HCT116 (cell line): ENCODE results near the gene TMC1. TPM values are rescaled to one million over a fixed set of nuclear protein-coding genes. Genes with fewer than 3 reads are reported as not detected.

ENCODE experiments used
- ATAC-seq: fragments of 200-7000 bp; cut with Tn5 transposase; 2 replicates; pipeline ENCODE4 v1.9.1; 2020; ENCODE audit warnings: mild to moderate bottlenecking, moderate library complexity
- BruUV-seq: library from RNA; stranded (reverse); fragments of 400-500 nt; replicated peaks from 2 replicates; lab custom pipeline; 2021; lab: Mats Ljungman, UMichigan
- CTCF ChIA-PET: fragments of 300-600 bp; sonication (Branson Sonifier 250); formaldehyde crosslinking; loops from one replicate; lab custom pipeline; 2021; ENCODE audit warnings: antibody characterized with exemption; lab: Charles Lee
- POLR2A ChIA-PET: fragments of 300-600, 350-600 bp; sonication (Branson Sonifier 250); formaldehyde crosslinking; loops from one replicate; lab custom pipeline; 2021; ENCODE audit warnings: antibody characterized with exemption; lab: Charles Lee
- RAD21 ChIA-PET, 2 experiments: fragments of 300-600 bp; sonication (Branson Sonifier 250); formaldehyde crosslinking; loops; one replicate each; lab custom pipeline; 2023; ENCODE audit warnings: low total read pairs in 2 of 2; ENCODE audit not compliant: uncharacterized antibody in 2 of 2, unreplicated experiment in 2 of 2, low non-redundant PET in 1 of 2; lab: Charles Lee
- DNase-seq: peaks from one replicate; pipeline ENCODE4 v3.0.0-alpha.2; 2010; ENCODE audit warnings: low read depth, low spot score
- H2AFZ ChIP-seq: fragments of 200-600 bp; shearing (Covaris generic), sonication (generic); 2 replicates; pipeline ENCODE4 v1.6.1; 2017; ENCODE audit warnings: low read depth, mixed run types, mixed read lengths, antibody characterized with exemption, low read length; ENCODE audit not compliant: poor library complexity, severe bottlenecking
- H3K27ac ChIP-seq: 2 replicates; pipeline ENCODE4 v1.5.1; 2012; ENCODE audit warnings: low read depth, low read length
- H3K27me3 ChIP-seq: fragments of 200-600 bp; sonication (generic); 2 replicates; pipeline ENCODE4 v1.6.1; 2016; ENCODE audit warnings: mixed run types, low read length, mixed read lengths; ENCODE audit not compliant: insufficient read depth
- H3K36me3 ChIP-seq, 2 experiments: fragments of 200-500 bp in 1 of 2; fragments of 200-600 bp in 1 of 2; sonication (Bioruptor generic) in 1 of 2; sonication (generic) in 1 of 2; 2 replicates each; pipeline versions ENCODE4 v1.5.1 to v1.6.1; 2014 to 2016; ENCODE audit warnings: low read length in 2 of 2, inconsistent platforms in 1 of 2, mixed read lengths in 1 of 2, mixed run types in 1 of 2; ENCODE audit not compliant: insufficient read depth in 2 of 2, control insufficient read depth in 1 of 2
- H3K4me1 ChIP-seq, 2 experiments: fragments of 200-600 bp in 1 of 2; sonication (generic) in 1 of 2; 2 replicates each; pipeline versions ENCODE4 v1.5.1 to v1.6.1; 2012 to 2017; ENCODE audit warnings: low read length in 2 of 2, inconsistent platforms in 1 of 2, mild to moderate bottlenecking in 1 of 2, mixed read lengths in 1 of 2, mixed run types in 1 of 2, moderate library complexity in 1 of 2; ENCODE audit not compliant: insufficient read depth in 2 of 2, control insufficient read depth in 1 of 2
- H3K4me2 ChIP-seq: fragments of 200-600 bp; sonication (generic); 2 replicates; pipeline ENCODE4 v1.6.1; 2017; ENCODE audit warnings: mixed run types, low read length, mixed read lengths
- H3K4me3 ChIP-seq, 2 experiments: fragments of 200-600 bp in 1 of 2; sonication (generic) in 1 of 2; replicated peaks in 1 of 2; 2 replicates each; pipeline ENCODE4 v1.5.1; 2011 to 2016; ENCODE audit warnings: low read length in 2 of 2, control low read depth in 1 of 2, low read depth in 1 of 2, mild to moderate bottlenecking in 1 of 2, mixed read lengths in 1 of 2, mixed run types in 1 of 2
- H3K79me2 ChIP-seq: fragments of 200-600 bp; sonication (generic); 2 replicates; pipeline ENCODE4 v1.6.1; 2017; ENCODE audit warnings: mild to moderate bottlenecking, mixed run types, low read length, moderate library complexity, mixed read lengths; ENCODE audit not compliant: insufficient read depth
- H3K9ac ChIP-seq: fragments of 200-600 bp; sonication (generic); 2 replicates; pipeline ENCODE4 v1.6.1; 2016; ENCODE audit warnings: low read length, mixed read lengths
- H3K9me2 ChIP-seq: fragments of 200-600 bp; sonication (generic), shearing (Covaris generic); 2 replicates; pipeline ENCODE4 v1.6.1; 2017; ENCODE audit warnings: mixed run types, mild to moderate bottlenecking, moderate library complexity; ENCODE audit not compliant: insufficient read depth
- H3K9me3 ChIP-seq, 2 experiments: fragments of 200-500 bp in 1 of 2; fragments of 200-600 bp in 1 of 2; sonication (Bioruptor generic) in 1 of 2; sonication (generic) in 1 of 2; 2 replicates each; pipeline ENCODE4 v1.6.1; 2014 to 2017; ENCODE audit warnings: low read length in 2 of 2, mixed read lengths in 2 of 2, inconsistent platforms in 1 of 2, low read depth in 1 of 2, mild to moderate bottlenecking in 1 of 2, mixed run types in 1 of 2, moderate library complexity in 1 of 2; ENCODE audit not compliant: control insufficient read depth in 1 of 2, insufficient read depth in 1 of 2
- H4K20me1 ChIP-seq: fragments of 200-600 bp; sonication (generic), shearing (Covaris generic); 2 replicates; pipeline ENCODE4 v1.6.1; 2017; ENCODE audit warnings: mixed run types, mild to moderate bottlenecking, moderate library complexity; ENCODE audit not compliant: insufficient read depth
- CBX3 ChIP-seq: IDR thresholded peaks from 2 replicates; pipeline ENCODE4 v1.6.1; 2012; ENCODE audit warnings: low read depth
- EGR1 ChIP-seq: IDR thresholded peaks from 2 replicates; pipeline ENCODE4 v1.6.1; 2012; ENCODE audit warnings: low read depth
- ELF1 ChIP-seq: IDR thresholded peaks from 2 replicates; pipeline ENCODE4 v1.6.1; 2012; ENCODE audit warnings: low read depth, borderline replicate concordance
- EZH2 ChIP-seq: fragments of 200-600 bp; sonication (generic); IDR thresholded peaks from 2 replicates; pipeline ENCODE4 v1.6.1; 2017; ENCODE audit warnings: antibody characterized with exemption, mixed run types
- FOSL1 ChIP-seq: IDR thresholded peaks from 2 replicates; pipeline ENCODE4 v1.6.1; 2012; ENCODE audit warnings: low read depth
- POLR2AphosphoS5 ChIP-seq: IDR thresholded peaks from 2 replicates; pipeline ENCODE4 v1.6.1; 2011; ENCODE audit warnings: mild to moderate bottlenecking, low read depth, low read length, moderate library complexity
- RAD21 ChIP-seq: IDR thresholded peaks from 2 replicates; pipeline ENCODE4 v1.6.1; 2012; ENCODE audit warnings: low read depth, mild to moderate bottlenecking
- SIN3A ChIP-seq: IDR thresholded peaks from 2 replicates; pipeline ENCODE4 v1.6.1; 2012; ENCODE audit warnings: low read depth
- SP1 ChIP-seq: IDR thresholded peaks from 2 replicates; pipeline ENCODE4 v1.6.1; 2012; ENCODE audit warnings: low read depth
- SRF ChIP-seq: IDR thresholded peaks from 2 replicates; pipeline ENCODE4 v1.6.1; 2012; ENCODE audit warnings: low read depth
- TCF7L2 ChIP-seq: IDR thresholded peaks from 2 replicates; pipeline ENCODE4 v1.7.0; 2011; ENCODE audit warnings: borderline replicate concordance, inconsistent platforms; ENCODE audit not compliant: insufficient read depth, insufficient read length; ENCODE audit errors: extremely low read depth
- YY1 ChIP-seq: IDR thresholded peaks from 2 replicates; pipeline ENCODE4 v1.6.1; 2011; ENCODE audit warnings: low read length, low read depth, moderate library complexity, mild to moderate bottlenecking; ENCODE audit not compliant: insufficient replicate concordance; ENCODE audit errors: extremely low read depth
- ZNF274 ChIP-seq: fragments of 200-500 bp; sonication (Bioruptor generic); IDR thresholded peaks from 2 replicates; pipeline ENCODE4 v1.6.1; 2014; ENCODE audit warnings: mild to moderate bottlenecking, low read depth, low read length, inconsistent platforms
- intact Hi-C: fragments of 100-400 bp; cut with micrococcal nuclease; formaldehyde crosslinking; loops from 2 replicates; pipeline ENCODE4 v1.10.0; 2022
- total RNA-seq: library from RNA; stranded (reverse); gene quantifications from one replicate; pipeline ENCODE4 v1.2.1, GENCODE V29; 2021; ENCODE audit not compliant: unreplicated experiment
- TF ChIP-seq, protein P1 (sequence below), 3 experiments: fragments of 200-600 bp in 1 of 3; sonication (generic) in 1 of 3; IDR thresholded peaks in 2 of 3; conservative IDR thresholded peaks in 1 of 3; 2 replicates each; pipeline ENCODE4 v1.5.1; 2012 to 2017; ENCODE audit warnings: low read depth in 2 of 3, low read length in 2 of 3, antibody characterized with exemption in 1 of 3, borderline replicate concordance in 1 of 3, control low read depth in 1 of 3, mild to moderate bottlenecking in 1 of 3, mixed read lengths in 1 of 3, mixed run types in 1 of 3, moderate library complexity in 1 of 3; ENCODE audit not compliant: insufficient read depth in 1 of 3
- TF ChIP-seq, protein P2 (sequence below): IDR thresholded peaks from 2 replicates; pipeline ENCODE4 v1.6.1; 2012
- TF ChIP-seq, protein P3 (sequence below): IDR thresholded peaks from 2 replicates; pipeline ENCODE4 v1.6.1; 2012; ENCODE audit warnings: low read depth
- TF ChIP-seq, protein P4 (sequence below): IDR thresholded peaks from 2 replicates; pipeline ENCODE4 v1.6.1; 2011; ENCODE audit warnings: mild to moderate bottlenecking, low read length, moderate library complexity; ENCODE audit not compliant: insufficient replicate concordance; ENCODE audit errors: extremely low read depth
- TF ChIP-seq, protein P5 (sequence below): IDR thresholded peaks from 2 replicates; pipeline ENCODE4 v1.6.1; 2012

Gene TMC1
- total RNA-seq, 1 experiment from 2014 or later, result 0.57 TPM

DNA sequence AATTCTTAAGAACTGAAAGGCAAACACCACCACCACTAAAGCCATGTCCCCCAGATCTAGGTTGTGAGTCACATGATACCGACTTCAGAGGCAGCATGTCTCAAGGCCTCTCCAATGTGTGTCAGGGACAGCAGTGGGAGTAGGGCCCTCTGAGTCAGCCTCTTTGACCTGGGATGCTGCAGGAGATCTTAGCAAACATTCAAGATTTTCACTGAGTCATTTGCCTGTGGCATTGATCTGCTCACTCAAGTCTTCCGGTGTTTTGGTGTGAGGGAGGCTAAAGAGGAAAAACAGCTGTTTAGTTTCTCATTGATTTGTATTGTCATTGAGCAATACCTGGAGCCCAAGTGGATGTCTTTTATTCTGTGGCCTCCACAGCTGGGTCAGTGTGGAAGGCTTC lies 36.1 kb downstream of the TMC1 start (continued):
- TF ChIP-seq EZH2 (no peak), ZNF274 (no peak)

DNA sequence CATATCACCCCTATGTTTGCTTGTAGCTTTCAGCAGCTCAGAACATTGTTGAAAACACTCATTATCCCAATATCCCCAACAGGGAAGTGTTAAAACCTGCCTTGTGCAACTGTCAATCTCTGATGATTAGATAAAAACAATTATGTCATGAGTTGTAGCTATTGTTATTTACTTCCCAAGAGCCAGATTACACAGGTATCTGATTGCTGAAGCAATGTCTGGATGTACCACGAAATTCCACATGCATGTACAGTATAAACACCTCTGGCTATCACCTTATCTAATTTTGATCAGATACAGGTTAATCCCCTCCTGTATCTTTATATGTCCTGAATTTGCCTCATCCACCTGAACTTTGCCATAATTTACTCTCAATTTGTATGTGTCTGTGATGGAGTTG lies 38.7 kb downstream of the TMC1 start:
- ChIA-PET CTCF (no interaction called here), POLR2A (interaction anchor here (1.4 kb wide), 1 partner anchor 195 kb away, joined by 3 read pairs; no protein-coding TSS in a partner anchor), RAD21 (no interaction called here)
- Histone ChIP-seq H3K79me2 (no peaks in the 10 kb centered on the region), H3K27ac (no peak overlapping the region), H3K36me3 (no peaks in the 10 kb centered on the region), H3K9me2 (no peaks in the 10 kb centered on the region), H3K4me1 (peaks cover 21 to 28% of the 10 kb centered on the region in 2 experiments), H3K4me3 (no peak overlapping the region), H3K9ac (no peak overlapping the region), H3K9me3 (no peaks in the 10 kb centered on the region), H3K4me2 (no peak overlapping the region), H4K20me1 (no peaks in the 10 kb centered on the region), H2AFZ (peak overlapping the region; percentile 14), H3K27me3 (no peaks in the 10 kb centered on the region)
- ATAC-seq (no peak), DNase-seq (no peak)
- TF ChIP-seq, protein P1, sequence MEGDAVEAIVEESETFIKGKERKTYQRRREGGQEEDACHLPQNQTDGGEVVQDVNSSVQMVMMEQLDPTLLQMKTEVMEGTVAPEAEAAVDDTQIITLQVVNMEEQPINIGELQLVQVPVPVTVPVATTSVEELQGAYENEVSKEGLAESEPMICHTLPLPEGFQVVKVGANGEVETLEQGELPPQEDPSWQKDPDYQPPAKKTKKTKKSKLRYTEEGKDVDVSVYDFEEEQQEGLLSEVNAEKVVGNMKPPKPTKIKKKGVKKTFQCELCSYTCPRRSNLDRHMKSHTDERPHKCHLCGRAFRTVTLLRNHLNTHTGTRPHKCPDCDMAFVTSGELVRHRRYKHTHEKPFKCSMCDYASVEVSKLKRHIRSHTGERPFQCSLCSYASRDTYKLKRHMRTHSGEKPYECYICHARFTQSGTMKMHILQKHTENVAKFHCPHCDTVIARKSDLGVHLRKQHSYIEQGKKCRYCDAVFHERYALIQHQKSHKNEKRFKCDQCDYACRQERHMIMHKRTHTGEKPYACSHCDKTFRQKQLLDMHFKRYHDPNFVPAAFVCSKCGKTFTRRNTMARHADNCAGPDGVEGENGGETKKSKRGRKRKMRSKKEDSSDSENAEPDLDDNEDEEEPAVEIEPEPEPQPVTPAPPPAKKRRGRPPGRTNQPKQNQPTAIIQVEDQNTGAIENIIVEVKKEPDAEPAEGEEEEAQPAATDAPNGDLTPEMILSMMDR (IDR thresholded peaks at IDR 0.05 in 2 of 3, conservative IDR thresholded peaks at IDR 0.05 in 1 of 3; ENCODE audit: borderline replicate concordance in 1 of 3, insufficient read depth in 1 of 3, low read depth in 2 of 3, low read length in 2 of 3), result no peak
- TF ChIP-seq RAD21 (no peak), CBX3 (no peak), SP1 (no peak), POLR2AphosphoS5 (no peak), YY1 (no peak), SRF (no peak), FOSL1 (no peak), ZNF274 (no peak), ELF1 (no peak), SIN3A (no peak), TCF7L2 (no peak), EGR1 (no peak)
- TF ChIP-seq, protein P2, sequence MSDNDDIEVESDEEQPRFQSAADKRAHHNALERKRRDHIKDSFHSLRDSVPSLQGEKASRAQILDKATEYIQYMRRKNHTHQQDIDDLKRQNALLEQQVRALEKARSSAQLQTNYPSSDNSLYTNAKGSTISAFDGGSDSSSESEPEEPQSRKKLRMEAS, result no peak
- TF ChIP-seq, protein P3, sequence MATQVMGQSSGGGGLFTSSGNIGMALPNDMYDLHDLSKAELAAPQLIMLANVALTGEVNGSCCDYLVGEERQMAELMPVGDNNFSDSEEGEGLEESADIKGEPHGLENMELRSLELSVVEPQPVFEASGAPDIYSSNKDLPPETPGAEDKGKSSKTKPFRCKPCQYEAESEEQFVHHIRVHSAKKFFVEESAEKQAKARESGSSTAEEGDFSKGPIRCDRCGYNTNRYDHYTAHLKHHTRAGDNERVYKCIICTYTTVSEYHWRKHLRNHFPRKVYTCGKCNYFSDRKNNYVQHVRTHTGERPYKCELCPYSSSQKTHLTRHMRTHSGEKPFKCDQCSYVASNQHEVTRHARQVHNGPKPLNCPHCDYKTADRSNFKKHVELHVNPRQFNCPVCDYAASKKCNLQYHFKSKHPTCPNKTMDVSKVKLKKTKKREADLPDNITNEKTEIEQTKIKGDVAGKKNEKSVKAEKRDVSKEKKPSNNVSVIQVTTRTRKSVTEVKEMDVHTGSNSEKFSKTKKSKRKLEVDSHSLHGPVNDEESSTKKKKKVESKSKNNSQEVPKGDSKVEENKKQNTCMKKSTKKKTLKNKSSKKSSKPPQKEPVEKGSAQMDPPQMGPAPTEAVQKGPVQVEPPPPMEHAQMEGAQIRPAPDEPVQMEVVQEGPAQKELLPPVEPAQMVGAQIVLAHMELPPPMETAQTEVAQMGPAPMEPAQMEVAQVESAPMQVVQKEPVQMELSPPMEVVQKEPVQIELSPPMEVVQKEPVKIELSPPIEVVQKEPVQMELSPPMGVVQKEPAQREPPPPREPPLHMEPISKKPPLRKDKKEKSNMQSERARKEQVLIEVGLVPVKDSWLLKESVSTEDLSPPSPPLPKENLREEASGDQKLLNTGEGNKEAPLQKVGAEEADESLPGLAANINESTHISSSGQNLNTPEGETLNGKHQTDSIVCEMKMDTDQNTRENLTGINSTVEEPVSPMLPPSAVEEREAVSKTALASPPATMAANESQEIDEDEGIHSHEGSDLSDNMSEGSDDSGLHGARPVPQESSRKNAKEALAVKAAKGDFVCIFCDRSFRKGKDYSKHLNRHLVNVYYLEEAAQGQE, result no peak
- TF ChIP-seq, protein P4, sequence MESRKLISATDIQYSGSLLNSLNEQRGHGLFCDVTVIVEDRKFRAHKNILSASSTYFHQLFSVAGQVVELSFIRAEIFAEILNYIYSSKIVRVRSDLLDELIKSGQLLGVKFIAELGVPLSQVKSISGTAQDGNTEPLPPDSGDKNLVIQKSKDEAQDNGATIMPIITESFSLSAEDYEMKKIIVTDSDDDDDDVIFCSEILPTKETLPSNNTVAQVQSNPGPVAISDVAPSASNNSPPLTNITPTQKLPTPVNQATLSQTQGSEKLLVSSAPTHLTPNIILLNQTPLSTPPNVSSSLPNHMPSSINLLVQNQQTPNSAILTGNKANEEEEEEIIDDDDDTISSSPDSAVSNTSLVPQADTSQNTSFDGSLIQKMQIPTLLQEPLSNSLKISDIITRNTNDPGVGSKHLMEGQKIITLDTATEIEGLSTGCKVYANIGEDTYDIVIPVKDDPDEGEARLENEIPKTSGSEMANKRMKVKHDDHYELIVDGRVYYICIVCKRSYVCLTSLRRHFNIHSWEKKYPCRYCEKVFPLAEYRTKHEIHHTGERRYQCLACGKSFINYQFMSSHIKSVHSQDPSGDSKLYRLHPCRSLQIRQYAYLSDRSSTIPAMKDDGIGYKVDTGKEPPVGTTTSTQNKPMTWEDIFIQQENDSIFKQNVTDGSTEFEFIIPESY, result no peak
- TF ChIP-seq, protein P5, sequence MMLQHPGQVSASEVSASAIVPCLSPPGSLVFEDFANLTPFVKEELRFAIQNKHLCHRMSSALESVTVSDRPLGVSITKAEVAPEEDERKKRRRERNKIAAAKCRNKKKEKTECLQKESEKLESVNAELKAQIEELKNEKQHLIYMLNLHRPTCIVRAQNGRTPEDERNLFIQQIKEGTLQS, result no peak
- no TSS peak for BruUV-seq
- intact Hi-C loops, result no loop called here
